HG03159 (cell line): ENCODE measurements around the gene CNTFR.

Experiments
- ATAC-seq: cut with Tn5 transposase; IDR thresholded peaks from one replicate; pipeline ENCODE4 v1.9.1; 2021; ENCODE audit warnings: mild to moderate bottlenecking, moderate library complexity; ENCODE audit not compliant: unreplicated experiment

CNTFR gene

DNA sequence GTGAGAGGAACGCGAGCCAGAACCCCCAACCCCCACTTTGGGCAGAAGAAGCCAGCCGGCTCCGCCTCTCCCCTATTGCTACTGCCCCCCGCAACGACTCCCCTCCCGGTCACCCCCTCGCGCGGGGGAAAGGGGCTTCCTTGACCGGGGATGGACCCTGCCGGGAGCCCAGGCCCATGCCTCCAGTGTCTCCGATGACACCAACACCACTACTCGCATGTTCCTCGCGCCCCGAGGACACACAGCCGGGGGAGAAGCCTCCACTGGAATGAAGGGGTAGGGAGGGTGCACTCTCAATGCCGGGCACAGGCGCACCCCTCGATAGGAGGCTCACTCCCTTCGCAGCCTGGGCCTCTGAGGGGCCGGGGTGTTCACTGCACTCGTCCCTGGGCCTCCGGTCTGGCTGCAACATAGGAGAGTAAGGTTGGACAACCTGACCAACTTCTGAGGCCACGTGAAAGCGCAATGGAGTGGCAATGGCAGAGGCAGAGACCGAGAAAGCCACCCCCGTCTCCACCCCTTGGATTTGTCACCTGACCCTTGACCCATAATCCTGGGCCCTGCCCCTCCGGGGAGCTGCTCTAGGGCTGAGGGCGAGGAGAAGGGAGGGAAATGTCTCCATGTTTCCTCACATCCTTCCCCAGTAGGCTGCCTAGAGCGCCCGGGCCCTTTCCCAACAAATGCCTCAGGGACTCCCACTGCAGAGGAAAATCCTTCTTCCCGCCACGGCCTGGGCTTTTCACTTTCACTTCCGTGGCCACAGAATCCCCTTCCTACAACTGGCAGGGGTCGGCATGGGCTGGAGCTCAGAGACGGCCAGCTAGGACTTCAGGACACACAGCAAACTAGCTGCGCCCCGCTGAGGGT lies 1.1 kb upstream of the CNTFR start:
- no peak for ATAC-seq

DNA sequence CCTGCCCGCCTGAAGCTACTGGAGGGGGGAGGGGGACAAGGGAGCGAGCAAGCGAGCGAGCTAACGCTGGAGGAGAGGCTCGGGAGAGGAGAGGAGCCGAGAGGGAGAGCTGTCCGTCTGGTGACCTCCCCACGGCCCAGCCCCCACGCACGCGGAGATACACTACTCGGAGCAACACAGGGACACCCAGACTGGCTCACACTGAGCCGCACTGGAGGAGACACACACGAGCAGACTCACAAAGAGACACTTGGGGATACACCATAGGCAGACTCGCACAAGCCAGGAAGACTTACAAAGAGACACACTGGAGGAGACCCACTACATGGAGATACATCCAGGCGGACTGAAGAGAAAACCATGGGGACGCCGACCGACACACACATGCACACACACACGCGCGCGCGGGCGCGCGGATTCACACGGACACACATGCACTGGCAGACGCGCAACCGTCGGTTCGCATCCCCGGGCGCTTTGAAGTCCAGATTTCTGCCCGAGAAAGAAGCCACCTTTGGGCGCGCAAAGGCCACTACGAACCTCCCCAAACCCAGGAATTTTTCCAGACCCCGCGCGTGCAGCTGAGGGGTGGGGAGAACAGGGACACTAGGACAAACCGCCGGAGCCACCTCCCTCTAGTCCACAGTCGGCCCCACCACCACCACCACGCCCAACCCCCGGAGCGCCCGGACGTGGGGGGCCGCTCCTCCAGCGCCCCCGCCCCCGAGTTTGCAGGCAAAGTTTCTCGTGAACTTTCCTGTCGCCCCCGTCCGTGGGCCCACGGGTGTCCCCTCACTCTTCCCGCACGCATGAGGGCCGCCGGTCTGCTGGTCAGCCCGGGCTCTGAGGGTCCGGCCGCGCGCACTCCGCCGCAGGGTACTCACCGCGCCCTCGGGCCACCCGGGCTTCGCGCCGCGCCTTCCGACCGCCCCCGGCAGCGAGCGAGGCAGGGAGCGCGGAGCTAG lies 571 bp downstream of the CNTFR start:
- no peak for ATAC-seq

DNA sequence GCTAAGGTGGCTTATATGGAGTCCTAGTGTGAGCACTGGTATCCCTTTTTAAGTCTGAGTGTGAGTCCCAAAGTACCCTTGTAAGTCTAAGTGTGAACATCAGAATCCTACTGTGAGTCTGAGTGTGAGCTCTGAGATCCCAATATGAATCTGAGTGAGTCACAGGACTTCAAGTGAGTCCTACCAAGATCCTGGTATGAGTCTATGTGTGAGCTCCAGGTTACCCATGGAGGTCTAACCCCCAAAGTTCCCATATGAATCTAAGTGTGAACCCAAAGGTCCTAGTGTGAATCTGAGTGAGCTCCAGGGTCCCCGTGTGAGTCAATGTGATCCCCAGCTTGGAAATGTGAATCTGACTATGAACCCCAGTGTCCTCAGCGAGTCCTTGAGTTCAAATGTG lies 2.3 kb downstream of the CNTFR start:
- ATAC-seq = no peak

DNA sequence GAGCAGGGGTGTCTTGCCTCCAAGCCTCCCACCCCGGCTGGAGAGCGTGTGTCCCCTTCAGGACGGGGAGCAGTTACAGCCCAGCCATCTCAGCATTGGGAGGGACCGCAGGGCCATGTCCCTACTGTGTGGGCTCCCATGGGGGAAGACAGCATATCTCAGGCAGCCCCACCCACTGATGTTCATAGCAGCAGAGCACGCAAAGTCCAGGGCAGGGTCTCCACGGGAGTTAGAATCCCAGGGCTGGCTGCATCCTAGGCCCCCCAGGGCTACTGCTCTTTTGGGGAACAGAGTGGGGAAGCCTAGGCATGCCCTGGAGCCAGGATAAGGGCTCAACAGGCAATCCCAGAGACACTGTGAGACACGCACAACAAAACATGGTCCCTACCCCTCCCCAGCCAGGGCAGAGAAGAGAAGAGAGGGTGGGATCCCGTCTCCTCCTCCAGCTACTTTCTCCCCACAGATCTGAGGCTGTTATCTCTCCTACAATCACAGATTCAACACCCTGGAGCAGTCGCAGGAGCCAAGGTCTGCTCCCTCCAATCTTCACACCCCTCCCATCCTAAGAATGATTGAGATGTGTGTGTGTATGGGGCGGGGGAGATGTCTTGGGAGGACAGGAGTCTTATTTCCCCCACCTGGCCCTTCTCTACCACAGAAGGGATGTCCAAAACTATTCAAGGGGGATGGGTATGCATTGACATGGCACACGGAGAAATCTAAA lies 3.4 kb downstream of the CNTFR start:
- no peak for ATAC-seq

DNA sequence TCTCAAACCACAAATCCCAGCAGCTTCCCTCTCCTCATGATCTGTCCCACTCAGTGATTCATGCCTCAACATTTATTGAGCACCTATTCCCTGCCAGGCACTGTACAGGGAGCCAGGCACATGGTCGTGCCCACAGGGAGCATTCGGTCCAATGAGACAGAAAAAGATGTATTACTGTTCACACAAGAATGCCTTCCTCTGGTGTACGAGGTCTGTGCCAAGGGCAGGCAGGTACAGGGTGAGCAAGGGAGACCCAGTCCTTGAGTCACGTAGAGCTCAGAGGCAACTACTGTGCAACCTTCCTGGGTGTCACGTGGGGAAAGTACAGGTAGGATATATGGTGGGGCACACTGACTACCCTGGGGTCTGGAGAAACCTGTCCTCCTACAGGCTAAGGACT lies 4.6 kb downstream of the CNTFR start:
- no peak for ATAC-seq

DNA sequence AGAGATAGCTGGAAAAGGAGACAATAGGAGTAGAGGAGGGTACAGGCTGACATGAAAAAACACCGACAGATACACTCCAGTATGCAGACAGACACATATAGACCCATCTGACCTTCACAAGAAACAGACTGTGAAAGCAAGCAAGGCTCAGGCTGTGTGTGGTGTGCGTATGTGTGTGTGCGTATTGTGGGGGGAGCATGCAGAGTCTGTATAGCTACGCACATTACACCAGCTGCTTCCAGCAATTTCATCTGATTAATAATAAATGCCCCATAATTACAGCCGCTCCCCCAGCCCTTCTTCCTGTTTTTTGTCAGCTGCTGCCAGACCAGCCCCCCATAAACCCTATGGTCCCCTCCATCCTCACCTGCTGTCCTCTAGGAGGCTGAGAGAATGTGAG lies 6.7 kb downstream of the CNTFR start:
- no peak for ATAC-seq

DNA sequence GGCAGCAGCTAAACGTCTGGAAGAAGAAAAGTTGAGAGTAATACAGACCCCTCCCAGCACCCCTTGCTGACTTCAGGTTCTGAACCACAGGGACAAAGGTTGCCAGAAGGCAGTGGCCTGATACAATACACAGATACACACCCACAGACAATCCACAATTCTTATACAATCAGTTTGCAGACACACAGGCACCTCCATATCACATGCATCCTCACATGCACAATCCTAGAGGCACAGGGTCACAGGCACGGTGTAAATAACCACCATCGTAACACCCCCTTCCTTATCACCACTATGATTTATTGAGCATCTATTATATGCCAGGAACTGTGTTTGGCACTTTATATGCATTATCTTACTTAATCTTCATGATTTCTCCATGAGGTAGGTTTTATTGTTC lies 8.2 kb downstream of the CNTFR start:
- no peak for ATAC-seq

DNA sequence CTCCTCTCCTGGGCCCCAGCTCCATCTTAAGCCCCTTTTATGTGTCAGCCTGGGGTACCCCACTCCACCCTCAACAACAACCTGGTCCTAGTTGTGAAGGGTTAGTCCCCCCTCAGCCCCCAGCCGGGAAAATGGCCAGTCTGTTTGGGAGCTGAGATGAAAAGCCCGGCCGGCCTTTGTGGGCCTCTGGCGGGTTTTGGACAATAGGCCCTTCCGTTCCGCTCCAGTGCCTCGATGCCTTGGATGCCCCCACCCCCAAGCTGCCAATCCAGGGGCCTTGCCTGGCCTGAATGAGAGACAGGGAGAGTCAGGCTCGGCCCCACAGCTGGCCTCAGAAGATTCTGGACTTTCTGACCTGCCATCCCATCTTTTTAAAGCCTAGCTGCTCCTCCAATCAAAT lies 9.2 kb downstream of the CNTFR start:
- ATAC-seq = no peak

DNA sequence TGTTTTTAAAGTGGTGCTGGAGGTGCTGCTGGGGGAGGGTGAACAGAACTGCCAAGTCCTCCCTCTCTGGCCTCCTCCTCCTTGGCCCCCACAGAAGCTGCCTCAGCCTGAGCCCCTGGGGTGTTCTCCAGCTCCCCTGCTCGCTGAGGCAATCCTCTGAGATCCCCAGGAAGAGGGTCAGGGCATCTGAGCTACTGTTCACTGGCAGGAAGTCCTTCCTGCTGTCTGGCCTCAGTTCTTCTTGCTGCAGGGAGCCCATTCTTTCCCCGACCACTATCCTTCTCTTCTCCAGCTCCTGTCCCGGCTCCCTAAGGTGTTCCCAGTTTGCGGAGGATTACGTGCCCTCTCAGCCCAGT lies 9.7 kb downstream of the CNTFR start:
- ATAC-seq = no peak

DNA sequence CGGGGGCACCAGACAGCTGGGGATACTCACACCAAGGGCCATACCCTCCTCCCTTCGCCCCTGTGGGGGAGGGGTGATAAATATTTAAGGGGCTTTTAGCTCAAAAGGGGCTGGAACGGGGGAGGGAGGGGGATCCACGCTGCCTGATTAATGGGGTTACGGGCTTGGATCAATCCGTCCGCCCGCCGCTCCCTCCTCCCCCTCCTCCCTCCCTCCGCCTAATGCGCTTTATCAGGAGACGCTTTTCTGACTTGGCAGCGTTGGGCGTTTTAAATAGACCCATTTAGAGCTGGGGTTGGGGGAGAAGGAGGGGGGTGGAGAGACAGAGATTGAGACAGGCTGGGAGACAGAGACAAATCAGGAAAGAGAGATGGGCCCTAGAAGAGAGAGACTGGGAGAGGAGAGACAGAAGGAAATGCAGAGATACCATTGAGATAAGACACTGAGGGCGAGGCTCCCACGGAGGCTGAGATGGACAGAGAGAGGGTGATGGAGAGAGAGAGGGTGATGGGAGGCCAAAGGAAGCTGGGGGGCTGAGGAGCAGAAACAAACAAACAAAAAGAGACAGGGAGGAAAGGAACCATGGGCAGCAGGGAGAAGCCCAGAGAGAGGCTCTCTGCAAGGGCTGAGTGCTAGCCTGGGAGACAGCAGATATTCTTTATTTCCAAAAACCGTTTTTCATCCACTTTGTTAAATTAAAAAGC lies 10.3 kb downstream of the CNTFR start:
- no peak for ATAC-seq

DNA sequence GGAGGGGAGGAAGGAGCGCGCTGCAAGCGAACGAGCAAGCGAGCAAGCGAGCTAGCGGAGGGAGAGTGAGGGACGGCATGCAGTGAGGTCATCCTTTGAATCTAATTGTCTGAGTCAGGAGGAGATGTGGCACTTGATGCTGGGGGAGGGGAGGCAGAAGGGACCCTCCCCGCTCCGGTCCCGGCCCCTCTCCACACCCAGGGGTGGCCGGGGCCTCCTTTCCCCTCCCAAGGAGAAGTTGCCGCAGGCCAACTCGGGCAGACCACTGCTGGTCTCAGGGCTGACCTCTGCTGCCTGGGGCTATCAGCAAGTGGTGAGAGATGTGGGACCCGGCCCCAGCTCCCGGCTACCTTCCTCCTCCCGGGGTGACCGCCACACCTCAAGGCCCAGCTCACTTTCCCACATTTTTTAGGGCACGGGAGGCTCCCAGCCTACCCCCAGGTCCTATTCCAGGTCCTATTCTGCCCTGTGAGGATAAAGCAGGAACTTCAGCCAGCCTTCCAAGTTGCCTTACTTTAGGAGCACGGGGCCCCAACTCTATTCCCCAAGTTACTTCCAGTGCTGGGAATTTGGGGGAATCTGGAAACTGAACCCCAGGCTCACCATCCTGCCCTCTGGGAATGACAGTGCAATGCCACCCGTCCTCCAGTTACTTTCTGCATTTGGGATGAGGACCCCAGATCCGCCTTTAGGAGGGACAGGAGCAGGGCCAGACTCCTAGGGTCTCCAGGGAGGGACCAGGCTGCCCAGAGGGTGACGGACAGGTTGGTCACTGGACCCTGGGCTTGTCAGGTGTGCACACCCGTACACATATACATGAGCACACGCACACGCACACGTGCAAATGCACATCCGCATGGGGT lies 11.1 kb downstream of the CNTFR start:
- ATAC-seq = no peak

DNA sequence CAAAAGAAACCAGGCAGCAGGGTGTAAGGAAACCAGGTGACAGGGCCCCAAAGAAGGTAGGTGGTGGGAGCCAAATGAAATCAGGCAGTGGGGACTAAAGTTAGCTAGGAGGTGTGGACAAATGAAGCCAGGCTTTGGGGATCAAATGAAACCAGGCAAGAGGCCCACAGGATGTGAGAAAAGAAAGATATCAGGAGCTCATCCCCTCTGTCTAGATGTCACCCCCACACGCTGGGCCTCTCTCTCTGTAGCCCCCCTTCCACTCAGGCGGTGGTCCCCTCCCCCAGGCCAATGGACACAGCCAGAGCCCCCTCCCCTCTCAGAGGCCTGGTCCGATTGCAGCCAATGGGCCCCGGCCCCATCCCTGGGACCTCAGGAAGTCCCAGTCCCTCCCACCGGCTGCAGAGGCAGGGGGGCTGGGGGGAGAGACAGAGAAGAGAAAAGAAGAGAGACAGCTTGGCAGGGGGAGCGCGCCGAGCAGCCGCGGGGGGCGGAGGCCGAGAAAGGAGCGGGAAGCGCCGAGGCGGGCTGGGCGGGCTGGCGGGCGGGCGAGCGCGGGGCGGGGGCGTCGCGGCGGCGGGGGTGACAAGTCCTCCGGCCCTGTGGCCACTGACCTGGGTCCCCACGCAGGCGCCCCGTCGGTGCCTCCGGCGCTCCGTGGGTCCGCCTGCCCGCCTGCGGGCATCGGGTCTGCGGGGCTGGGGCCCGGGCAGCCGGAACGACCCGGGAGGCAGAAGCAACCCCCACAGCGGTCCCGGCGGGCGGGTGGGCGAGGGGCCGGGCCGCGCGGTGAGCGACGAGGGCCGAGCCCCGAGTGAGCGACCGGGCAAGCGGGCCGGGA lies 11.9 kb downstream of the CNTFR start:
- ATAC-seq = no peak

DNA sequence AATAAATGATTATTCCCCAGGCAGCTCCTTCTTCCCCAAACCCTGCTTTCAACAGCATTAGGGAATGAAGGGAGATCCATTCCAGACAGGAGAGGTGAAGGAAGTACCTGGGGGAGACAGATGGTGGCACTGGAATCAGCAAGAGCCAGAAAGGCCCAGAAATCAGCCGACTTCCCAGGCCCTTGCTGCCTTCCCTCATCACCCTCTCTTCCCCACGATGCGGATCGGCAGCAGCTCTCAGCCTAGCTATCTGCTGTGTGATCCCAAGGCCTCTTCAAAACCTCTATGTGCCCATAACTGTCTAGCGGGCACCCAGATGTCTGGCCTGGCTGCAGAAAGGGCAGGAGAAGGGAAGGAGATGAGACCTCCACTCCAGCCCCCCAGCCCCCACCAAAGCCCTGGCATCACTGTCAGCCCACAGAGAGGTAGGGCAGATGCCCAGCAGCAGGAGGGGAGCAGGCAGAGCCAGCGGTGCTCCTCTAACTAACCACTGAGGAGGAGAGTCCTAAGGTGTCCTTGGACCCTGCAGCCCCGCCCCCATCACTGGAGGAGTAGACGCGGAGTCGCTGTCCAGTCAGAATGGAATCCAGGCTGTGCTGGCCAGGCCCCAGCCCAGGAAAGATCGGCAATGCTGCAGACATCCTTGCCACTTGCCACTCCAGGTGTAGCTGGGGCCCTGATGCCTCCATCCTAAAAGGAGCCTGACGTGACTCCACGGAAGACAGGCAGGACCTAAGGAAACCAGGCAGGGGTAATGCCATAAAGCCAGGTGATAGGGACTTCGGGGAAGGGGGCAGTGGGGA lies 12.7 kb downstream of the CNTFR start:
- no peak for ATAC-seq

DNA sequence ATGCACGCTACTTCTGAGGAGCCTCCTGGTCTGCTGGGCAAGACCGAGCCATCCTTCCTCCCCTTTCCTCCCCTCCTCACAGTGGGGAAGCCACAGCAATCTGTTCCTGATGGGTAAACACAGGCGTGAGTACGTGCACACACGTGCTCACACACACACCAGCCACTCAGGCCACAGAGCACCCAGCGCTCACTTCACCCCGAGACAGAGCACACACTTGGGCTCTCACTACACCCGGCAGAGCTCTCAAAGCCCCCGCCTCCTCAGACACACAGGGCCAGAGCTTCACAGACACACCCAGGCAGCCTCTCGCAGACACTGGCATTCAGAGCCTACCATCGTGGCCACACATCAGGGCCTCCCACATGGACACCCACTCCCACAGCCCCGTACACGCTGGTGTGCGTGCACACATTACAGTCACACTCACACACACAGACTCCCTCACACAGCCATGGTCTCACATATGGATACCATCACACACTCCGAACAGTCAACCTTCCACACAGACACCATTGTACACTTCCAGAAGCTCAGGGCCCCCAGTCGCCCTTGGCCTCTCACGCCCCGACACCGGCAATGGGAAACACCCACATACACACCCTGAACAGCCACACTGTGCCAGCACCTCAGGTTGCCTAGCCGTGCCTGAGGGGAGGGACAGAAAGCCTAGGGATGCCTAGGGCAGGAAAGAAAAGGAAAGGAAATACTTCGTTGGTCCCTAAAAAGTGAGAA lies 13.5 kb downstream of the CNTFR start:
- ATAC-seq = no peak

DNA sequence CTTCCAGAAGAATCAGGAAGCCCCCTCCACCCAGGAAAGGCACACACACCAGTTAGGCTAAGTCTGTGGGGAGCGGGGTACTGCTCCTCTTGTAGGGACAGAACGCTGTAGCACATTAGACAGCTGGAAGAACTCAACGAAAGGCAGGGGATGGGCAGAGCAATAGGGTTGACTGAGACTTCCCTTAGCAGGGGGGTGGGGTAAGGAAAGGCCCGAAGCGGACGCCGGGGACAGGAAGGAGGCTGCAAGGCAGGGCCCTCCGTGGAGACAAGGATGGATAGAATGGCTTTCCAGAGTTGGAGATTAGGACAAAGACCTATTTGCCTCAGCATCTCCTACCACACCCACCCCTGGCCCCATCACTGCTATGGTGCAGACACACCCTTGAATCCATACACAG lies 14.3 kb downstream of the CNTFR start:
- no peak for ATAC-seq

DNA sequence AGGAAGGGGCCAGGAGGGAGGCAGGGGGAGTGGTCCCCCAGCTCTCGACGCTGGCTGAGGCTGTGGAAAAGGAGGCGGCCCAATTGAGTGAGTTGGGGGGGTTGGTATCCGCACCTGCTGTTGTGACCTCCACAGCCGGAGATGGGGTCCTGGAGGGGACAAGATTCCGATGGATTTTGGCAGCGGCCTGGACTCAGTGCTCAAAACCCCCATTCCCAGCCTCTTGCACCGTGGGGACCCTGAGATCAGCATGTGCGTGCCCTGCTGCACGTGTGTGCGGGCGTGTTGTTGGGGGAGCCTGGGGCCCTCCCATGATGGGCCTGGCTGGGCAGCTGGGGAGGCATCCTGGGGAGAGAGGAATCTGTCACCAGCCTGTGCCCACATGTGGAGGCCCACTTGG lies 15.0 kb downstream of the CNTFR start:
- ATAC-seq = no peak

DNA sequence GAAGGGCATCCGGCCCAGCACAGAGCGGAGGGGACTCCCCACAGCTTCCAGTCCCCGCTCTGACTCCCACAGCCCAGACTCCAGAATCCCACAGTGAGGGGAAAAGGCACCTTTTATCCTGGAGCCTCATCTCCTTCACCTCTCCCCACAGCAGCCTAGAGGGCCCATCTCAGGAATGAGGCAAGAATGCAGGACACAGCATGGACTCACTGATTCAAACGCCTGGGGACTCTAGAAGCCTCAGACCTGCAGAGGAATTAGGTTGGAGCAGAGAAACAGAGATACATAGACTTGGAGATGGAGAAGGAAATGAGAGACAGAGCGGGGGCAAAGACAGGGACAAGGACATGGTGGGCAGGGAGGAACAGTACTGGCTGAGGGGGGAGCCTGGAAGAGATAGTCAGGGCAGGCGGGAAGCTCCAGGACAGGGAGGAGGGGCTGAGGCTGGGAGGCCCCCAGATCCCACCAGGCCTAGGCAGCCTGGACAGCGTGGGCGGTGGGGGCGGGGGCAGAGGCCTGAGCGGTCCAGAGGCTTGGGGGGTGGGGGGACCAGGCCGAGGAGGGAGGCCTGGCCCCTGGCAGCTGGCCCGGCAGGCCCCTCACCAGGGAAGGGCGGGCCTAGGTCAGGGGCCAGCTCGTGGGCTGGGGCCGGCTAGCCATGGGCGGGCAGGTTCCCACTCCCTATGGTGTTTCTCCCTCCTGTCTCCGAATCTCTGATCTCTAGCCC lies 15.8 kb downstream of the CNTFR start:
- no peak for ATAC-seq
